GM04504 (cell line): ENCODE data around the gene FANCI.

ENCODE experiments used
- DNase-seq: peaks from one replicate; pipeline ENCODE4 v3.0.0-alpha.2; 2012; ENCODE audit warnings: low read depth

The FANCI gene

GRCh38 chr15:89361451-89362202 lies 117.8 kb downstream of the FANCI start:
- DNase-seq, result no peak

DNA sequence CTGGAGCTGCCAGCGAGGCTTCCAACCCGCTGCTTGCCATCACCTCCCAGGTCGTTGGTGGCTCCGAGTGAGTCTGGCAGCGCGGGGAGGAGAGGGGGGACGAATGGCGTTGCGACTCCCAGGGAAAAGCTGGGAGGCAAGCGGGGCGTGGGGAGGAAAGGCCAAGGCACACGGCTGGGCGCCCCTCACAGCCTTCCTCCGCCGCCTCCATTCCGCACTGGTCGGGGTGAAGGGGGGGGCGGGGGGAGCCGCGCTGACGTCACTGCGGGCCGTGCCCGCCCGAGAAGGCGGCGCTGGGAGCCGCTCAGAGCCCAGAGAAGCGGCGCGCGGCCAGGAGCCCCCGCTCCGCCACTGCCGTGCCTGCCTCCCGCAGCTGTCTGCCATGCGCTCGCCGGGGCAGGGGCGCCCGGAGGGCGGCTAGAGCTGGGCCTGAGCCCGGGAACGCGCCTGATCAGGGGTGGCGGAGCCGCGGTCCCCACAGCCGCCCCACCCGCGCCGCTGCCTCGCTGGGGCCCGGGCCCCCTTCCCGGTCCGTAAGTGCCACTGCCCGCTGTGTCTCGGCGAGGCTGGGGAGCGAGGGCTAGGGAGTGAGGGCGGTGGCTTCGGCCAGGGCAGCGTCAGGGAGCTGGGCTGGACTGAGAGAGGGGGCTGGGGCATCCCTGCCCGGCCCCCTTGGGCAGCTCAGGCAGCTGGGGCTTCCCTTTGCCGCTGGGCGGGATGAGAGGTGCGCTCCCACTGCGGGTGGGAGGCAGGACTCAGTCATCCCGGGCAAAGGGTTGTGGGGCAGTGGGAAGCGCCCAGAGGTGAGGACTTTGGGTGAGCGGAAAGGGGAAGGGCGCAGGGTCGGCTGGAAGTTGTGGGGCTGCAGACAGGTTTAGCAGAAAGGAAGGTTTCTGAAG lies 118.7 kb downstream of the FANCI start:
- no peak for DNase-seq

DNA sequence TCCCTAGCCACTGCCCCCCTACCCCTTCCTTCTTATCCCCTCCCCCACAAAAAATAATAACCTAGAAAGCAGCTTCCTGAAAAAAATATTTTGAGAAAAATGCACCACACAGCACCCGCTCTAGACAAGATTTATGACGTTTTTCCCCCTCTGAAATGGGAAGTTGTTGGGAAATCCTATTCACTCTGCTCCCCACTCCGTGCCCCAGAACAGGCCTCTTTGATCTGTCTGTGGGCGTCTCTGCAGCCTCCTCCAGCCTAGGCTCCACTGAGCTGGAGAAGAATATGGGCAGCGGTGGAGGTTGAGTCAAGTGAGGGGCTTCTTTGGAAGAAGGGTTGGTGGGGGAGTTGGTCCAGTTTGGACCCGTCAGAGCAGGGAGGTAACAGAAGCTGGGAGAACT lies 119.4 kb downstream of the FANCI start:
- no peak for DNase-seq

DNA sequence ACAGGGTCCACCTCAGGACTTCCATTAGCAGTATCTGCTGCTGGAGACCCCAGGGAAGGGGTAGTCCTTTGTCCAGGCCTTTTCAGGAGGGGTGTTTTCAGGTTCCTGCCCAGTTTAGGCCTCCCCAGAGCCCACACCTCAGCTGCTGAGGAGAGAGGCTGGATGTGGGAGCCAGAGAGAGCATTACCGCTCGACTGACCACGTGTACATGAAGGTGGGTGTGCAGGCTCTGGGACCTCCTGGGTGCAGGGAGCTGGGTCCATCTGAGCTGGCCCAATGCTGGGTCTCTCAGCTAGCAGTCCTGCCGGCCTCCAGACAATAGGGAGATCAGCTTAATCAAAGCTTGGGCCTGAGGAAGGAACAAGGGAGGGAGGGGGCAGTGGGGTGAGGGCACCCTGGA lies 120.0 kb downstream of the FANCI start:
- DNase-seq, result no peak

GRCh38 chr15:89364341-89364740 lies 120.6 kb downstream of the FANCI start:
- no peak for DNase-seq

- DNase-seq, result no peak
Measured at GRCh38 chr15:89364741-89365450, 121.1 kb downstream of the FANCI start.

- DNase-seq, result no peak
Measured at GRCh38 chr15:89365462-89366065, 121.8 kb downstream of the FANCI start.
